K562 (cell line): ENCODE measurements around the gene PDE6B. TPM values are rescaled to one million over a fixed set of nuclear protein-coding genes. Genes with fewer than 3 reads are reported as not detected.

Source experiments
- CXXC5 ChIP-seq: fragments of 250-450 bp; sonication (Bioruptor Pico); IDR thresholded peaks from 2 replicates; pipeline ENCODE4 v1.8.0; 2022; ENCODE audit warnings: inconsistent platforms, mild to moderate bottlenecking, moderate library complexity
- EP300 ChIP-seq: IDR thresholded peaks from 2 replicates; pipeline ENCODE4 v1.6.1; 2012; ENCODE audit warnings: low read length, improper control_type of control experiment
- FUS ChIP-seq: fragments of 200-400 bp; formaldehyde crosslinking; optimal IDR thresholded peaks from 2 replicates; pipeline ENCODE3; 2017; ENCODE audit warnings: low read depth, low read length
- ILF3 ChIP-seq: fragments of 450-650 bp; IDR thresholded peaks from 2 replicates; pipeline ENCODE4 v1.6.1; 2018; ENCODE audit warnings: antibody characterized with exemption, mild to moderate bottlenecking, moderate library complexity, borderline replicate concordance
- NFYB ChIP-seq: IDR thresholded peaks from 2 replicates; pipeline ENCODE4 v1.6.1; 2011; ENCODE audit warnings: mild to moderate bottlenecking, moderate library complexity; ENCODE audit not compliant: insufficient read length; ENCODE audit errors: extremely low read depth
- RHOXF2B ChIP-seq: fragments of 250-450 bp; sonication (Bioruptor Pico); conservative IDR thresholded peaks from 2 replicates; pipeline ENCODE4 v1.5.1; 2021
- TCFL5 ChIP-seq: fragments of 250-450 bp; sonication (Bioruptor Pico); conservative IDR thresholded peaks from 2 replicates; pipeline ENCODE4 v1.6.1; 2021; ENCODE audit warnings: mild to moderate bottlenecking, moderate library complexity, matching md5 sums
- ZNF197 ChIP-seq: fragments of 200-800 bp; sonication (Bioruptor generic); IDR thresholded peaks from 2 replicates; pipeline ENCODE4 v1.6.1; 2016; ENCODE audit warnings: low read depth, missing genetic modification characterization, missing compliant biosample characterization
- ZNF583 ChIP-seq: fragments of 250-450 bp; sonication (Bioruptor Pico); IDR thresholded peaks from 2 replicates; pipeline ENCODE4 v1.4.0; 2020
- polyA plus RNA-seq, 8 experiments: library from polyadenylated mRNA; depleted of rRNA in 4 of 8; stranded (reverse) in 5 of 8; unstranded in 3 of 8; fragments of >200 nt; fragmentation: Nextera tagmentation in 2 of 8; fragmentation: Illumina TruSeq in 1 of 8; extraction: Ambion mirVana in 2 of 8; extraction: Trizol in 1 of 8; gene quantifications; 2 replicates each; pipeline versions ENCODE4 v1.2.1 to v1.2.3, GENCODE V29; 2011 to 2014; ENCODE audit warnings: inconsistent platforms in 1 of 8, missing spikeins in 1 of 8
- total RNA-seq, 7 experiments: library from RNA; depleted of rRNA in 6 of 7; stranded (reverse); fragments of >200 nt in 6 of 7; fragmentation: Illumina TruSeq in 2 of 7; extraction: Trizol in 2 of 7; gene quantifications; 2 replicates each; pipeline versions ENCODE4 v1.2.1 to v1.2.3, GENCODE V29; 2011 to 2021; ENCODE audit warnings: low replicate concordance in 1 of 7
- TF ChIP-seq, protein P1 (sequence below), 2 experiments: fragments of 450-650 bp; IDR thresholded peaks; 2 replicates each; pipeline ENCODE4 v1.6.1; 2016; ENCODE audit warnings: mild to moderate bottlenecking in 2 of 2, borderline replicate concordance in 1 of 2, low read depth in 1 of 2, moderate library complexity in 1 of 2
- TF ChIP-seq, protein P2 (sequence below): sonication (generic); formaldehyde crosslinking; IDR thresholded peaks from 2 replicates; pipeline ENCODE4 v1.8.0; 2022; ENCODE audit warnings: missing genetic modification reagents, mild to moderate bottlenecking, borderline replicate concordance
- TF ChIP-seq, protein P3 (sequence below), 2 experiments: fragments of 450-650 bp in 1 of 2; IDR thresholded peaks; 2 replicates each; pipeline ENCODE4 v1.6.1; 2011 to 2017; ENCODE audit warnings: low read depth in 2 of 2, antibody characterized with exemption in 1 of 2, borderline replicate concordance in 1 of 2, low read length in 1 of 2, mild to moderate bottlenecking in 1 of 2, mixed read lengths in 1 of 2; ENCODE audit not compliant: control insufficient read depth in 1 of 2

Gene PDE6B
- total and polyA plus RNA-seq, 9 of the 15 experiments (the other 6 are each of a cell fraction or from before 2014, with no cell fraction given) = 0.04 TPM; not detected in 8

DNA sequence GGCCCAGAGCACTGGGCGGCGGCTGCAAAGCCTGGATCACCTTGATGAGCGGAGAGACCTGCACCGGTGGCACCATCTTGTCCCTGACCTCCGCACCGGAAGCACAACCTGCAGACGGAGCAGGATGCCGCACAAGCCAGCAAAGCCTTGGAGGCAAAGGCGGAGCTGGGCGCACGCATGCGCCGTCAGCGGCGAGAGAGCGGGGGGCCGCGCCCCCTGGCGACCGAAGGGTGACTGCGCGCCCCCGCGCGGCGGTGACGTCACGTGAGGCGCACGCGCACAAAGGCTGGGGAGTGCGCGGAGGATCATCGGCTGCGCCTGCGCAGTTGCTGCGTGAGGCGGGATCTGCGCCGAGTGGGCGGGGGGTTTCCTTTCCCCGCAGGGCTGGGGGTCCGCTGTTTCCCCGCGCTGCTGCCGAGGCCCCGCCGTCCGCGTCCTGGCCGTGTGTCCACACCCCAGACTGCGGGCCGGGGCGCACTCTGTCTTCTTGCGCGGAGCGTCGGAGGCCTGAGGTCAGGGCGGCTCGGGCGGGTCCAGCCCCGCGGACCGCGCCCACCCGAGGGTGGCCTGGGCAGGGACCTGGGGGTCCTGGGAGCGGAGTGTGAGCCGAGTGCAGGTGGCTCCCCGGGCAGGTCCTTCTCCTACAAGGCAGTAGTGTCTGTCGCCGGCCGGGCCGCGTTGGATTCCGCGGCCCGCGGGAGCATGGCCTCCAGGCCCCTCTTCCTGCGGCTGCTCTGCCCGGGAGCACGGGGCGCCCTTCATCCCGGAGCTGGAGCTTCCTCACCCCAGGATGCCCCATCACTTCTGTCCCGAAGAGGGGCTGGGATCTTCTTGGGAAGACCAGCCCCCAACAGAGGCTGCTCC, 49.0 kb downstream of the PDE6B start, which contains the start of the genes ATP5ME and MYL5 (continued):
- TF ChIP-seq, protein P1, sequence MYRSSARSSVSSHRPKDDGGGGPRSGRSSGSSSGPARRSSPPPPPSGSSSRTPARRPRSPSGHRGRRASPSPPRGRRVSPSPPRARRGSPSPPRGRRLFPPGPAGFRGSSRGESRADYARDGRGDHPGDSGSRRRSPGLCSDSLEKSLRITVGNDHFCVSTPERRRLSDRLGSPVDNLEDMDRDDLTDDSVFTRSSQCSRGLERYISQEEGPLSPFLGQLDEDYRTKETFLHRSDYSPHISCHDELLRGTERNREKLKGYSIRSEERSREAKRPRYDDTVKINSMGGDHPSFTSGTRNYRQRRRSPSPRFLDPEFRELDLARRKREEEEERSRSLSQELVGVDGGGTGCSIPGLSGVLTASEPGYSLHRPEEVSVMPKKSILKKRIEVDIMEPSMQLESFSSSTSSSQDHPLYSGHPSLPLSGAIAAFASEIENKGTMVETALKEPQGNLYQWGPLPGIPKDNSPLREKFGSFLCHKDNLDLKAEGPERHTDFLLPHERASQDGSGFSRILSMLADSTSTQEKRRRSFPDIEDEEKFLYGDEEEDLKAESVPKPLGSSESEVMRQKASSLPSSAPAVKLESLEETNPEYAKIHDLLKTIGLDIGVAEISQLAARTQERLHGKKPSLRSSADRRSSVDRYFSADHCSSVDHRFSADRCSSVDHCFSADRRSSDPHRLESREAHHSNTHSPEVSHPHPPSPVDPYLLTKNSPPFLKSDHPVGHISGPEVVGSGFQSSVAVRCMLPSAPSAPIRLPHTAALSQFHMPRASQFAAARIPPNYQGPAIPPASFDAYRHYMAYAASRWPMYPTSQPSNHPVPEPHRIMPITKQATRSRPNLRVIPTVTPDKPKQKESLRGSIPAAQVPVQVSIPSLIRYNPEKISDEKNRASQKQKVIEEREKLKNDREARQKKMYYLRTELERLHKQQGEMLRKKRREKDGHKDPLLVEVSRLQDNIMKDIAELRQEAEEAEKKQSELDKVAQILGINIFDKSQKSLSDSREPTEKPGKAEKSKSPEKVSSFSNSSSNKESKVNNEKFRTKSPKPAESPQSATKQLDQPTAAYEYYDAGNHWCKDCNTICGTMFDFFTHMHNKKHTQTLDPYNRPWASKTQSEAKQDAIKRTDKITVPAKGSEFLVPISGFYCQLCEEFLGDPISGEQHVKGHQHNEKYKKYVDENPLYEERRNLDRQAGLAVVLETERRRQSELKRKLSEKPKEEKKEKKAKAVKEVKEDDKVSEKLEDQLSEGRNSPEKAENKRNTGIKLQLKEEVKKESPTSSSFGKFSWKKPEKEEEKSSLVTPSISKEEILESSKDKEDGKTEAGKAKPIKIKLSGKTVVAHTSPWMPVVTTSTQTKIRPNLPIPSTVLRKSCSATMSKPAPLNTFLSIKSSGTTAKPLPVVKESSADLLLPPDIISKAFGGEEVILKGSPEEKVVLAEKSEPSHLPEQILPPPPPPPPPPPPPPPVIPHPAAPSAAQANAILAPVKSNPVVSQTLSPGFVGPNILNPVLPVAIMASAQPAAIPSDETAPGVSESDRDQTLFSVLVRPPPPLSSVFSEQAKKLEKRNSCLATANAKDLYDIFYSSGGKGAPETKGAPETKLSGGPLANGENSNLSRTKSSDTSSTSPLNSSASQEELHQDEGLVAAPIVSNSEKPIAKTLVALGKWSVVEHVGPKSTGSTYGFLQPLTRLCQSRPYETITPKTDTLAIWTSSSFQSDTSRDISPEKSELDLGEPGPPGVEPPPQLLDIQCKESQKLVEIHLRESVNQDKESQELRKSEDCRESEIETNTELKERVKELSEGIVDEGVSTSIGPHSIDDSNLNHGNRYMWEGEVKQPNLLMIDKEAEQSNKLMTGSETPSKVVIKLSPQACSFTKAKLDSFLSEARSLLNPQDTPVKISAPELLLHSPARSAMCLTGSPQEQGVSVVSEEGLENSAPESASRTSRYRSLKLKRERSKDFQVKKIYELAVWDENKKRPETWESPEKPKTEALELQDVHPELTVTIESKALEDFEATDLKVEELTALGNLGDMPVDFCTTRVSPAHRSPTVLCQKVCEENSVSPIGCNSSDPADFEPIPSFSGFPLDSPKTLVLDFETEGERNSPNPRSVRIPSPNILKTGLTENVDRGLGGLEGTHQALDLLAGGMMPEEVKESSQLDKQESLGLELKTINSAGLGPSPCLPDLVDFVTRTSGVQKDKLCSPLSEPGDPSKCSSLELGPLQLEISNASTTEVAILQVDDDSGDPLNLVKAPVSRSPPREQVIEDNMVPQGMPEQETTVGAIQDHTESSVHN (IDR thresholded peaks at IDR 0.05; ENCODE audit: borderline replicate concordance in 1 of 2, low read depth in 1 of 2) = no peak
- TF ChIP-seq RHOXF2B (CRISPR knock-in tag) = no peak
- TF ChIP-seq CXXC5 (CRISPR knock-in tag) = peak; percentile 89
- TF ChIP-seq EP300 = peak; percentile 18; the same call in 1 of the 2 replicates
- no peak for TF ChIP-seq ZNF583 (CRISPR knock-in tag)
- no peak for TF ChIP-seq NFYB
- TF ChIP-seq, protein P2, sequence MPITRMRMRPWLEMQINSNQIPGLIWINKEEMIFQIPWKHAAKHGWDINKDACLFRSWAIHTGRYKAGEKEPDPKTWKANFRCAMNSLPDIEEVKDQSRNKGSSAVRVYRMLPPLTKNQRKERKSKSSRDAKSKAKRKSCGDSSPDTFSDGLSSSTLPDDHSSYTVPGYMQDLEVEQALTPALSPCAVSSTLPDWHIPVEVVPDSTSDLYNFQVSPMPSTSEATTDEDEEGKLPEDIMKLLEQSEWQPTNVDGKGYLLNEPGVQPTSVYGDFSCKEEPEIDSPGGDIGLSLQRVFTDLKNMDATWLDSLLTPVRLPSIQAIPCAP (CRISPR knock-in tag) = no peak
- TF ChIP-seq TCFL5 = no peak
- TF ChIP-seq ZNF197 (CRISPR knock-in tag) = no peak
- TF ChIP-seq, protein P3, sequence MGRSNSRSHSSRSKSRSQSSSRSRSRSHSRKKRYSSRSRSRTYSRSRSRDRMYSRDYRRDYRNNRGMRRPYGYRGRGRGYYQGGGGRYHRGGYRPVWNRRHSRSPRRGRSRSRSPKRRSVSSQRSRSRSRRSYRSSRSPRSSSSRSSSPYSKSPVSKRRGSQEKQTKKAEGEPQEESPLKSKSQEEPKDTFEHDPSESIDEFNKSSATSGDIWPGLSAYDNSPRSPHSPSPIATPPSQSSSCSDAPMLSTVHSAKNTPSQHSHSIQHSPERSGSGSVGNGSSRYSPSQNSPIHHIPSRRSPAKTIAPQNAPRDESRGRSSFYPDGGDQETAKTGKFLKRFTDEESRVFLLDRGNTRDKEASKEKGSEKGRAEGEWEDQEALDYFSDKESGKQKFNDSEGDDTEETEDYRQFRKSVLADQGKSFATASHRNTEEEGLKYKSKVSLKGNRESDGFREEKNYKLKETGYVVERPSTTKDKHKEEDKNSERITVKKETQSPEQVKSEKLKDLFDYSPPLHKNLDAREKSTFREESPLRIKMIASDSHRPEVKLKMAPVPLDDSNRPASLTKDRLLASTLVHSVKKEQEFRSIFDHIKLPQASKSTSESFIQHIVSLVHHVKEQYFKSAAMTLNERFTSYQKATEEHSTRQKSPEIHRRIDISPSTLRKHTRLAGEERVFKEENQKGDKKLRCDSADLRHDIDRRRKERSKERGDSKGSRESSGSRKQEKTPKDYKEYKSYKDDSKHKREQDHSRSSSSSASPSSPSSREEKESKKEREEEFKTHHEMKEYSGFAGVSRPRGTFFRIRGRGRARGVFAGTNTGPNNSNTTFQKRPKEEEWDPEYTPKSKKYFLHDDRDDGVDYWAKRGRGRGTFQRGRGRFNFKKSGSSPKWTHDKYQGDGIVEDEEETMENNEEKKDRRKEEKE (IDR thresholded peaks at IDR 0.05; ENCODE audit: borderline replicate concordance in 1 of 2, control insufficient read depth in 1 of 2, low read depth in 2 of 2, low read length in 1 of 2) = no peak
- TF ChIP-seq ILF3 = no peak
- TF ChIP-seq FUS = peak; percentile 30
